Esophagus muscularis mucosa (tissue), 4 donors: ENCODE measurements around the gene C5orf47. TPM values are rescaled to one million over a fixed set of nuclear protein-coding genes. Genes with fewer than 3 reads are reported as not detected.
A peak's percentile ranks its signal among the peaks of the same experiment; 100 is the strongest.

Experiments
- DNase-seq: peaks from one replicate; pipeline ENCODE4 v3.0.0-alpha.2; 2017; ENCODE audit errors: extremely low spot score
- H3K27ac ChIP-seq, 4 donors: fragments of 200-600 bp; sonication (generic); replicated peaks in 1 of 4; 1 replicate in 3 of 4; 2 replicates in 1 of 4; pipeline ENCODE4 v1.5.1; 2016 to 2019; ENCODE audit warnings: mild to moderate bottlenecking in 1 of 4
- H3K27me3 ChIP-seq, 4 donors: fragments of 200-600 bp; sonication (generic); one replicate each; pipeline versions ENCODE4 v1.5.1 to v1.6.0; 2016 to 2019
- H3K36me3 ChIP-seq, 4 donors: fragments of 200-600 bp; sonication (generic); one replicate each; pipeline ENCODE4 v1.5.1; 2016 to 2019
- H3K4me1 ChIP-seq, 4 donors: fragments of 200-600 bp; sonication (generic); one replicate each; pipeline ENCODE4 v1.5.1; 2016 to 2019
- H3K4me3 ChIP-seq, 4 donors: fragments of 200-600 bp; sonication (generic); 1 replicate in 2 of 4; 2 replicates in 2 of 4; pipeline ENCODE4 v1.5.1; 2016 to 2019; ENCODE audit warnings: mild to moderate bottlenecking in 4 of 4, moderate library complexity in 1 of 4
- H3K9me3 ChIP-seq, 4 donors: fragments of 200-600 bp; sonication (generic); 1 replicate in 3 of 4; 2 replicates in 1 of 4; pipeline ENCODE4 v1.5.1; 2016 to 2019
- CTCF ChIP-seq, 3 experiments: fragments of 200-600 bp in 2 of 3; fragments of 450-650 bp in 1 of 3; sonication (generic) in 2 of 3; IDR thresholded peaks; one replicate each; pipeline ENCODE4 v1.5.1; 2017 to 2019; ENCODE audit warnings: antibody characterized with exemption in 3 of 3, mild to moderate bottlenecking in 2 of 3, moderate library complexity in 1 of 3
- EP300 ChIP-seq: sonication (generic); formaldehyde crosslinking; IDR thresholded peaks from one replicate; pipeline ENCODE4 v1.6.1; 2017; ENCODE audit warnings: antibody characterized with exemption
- POLR2A ChIP-seq: fragments of 450-650 bp; IDR thresholded peaks from one replicate; pipeline ENCODE4 v1.6.1; 2017; ENCODE audit warnings: antibody characterized with exemption, moderate library complexity, mild to moderate bottlenecking, low read depth
- POLR2AphosphoS5 ChIP-seq, 2 donors: sonication (generic); formaldehyde crosslinking; IDR thresholded peaks; one replicate each; pipeline ENCODE4 v1.6.1; 2017; ENCODE audit warnings: antibody characterized with exemption in 2 of 2
- WGBS: methylation state at CpG from one replicate; pipeline ENCODE4 v1.1.5; 2018; 5-methylcytosine and 5-hydroxymethylcytosine counted together
- intact Hi-C: fragments of 100-400 bp; cut with DNase I; formaldehyde crosslinking; loops from one replicate; pipeline ENCODE4 v1.15.1; 2023
- total RNA-seq, 4 donors: library from RNA; depleted of rRNA; stranded (reverse); fragments of >200 nt; gene quantifications; one replicate each; pipeline versions ENCODE4 v1.1.0 to v1.2.1, GENCODE V29; 2016

The C5orf47 gene
- total RNA-seq, 4 donors from 2014 or later: not detected

DNA sequence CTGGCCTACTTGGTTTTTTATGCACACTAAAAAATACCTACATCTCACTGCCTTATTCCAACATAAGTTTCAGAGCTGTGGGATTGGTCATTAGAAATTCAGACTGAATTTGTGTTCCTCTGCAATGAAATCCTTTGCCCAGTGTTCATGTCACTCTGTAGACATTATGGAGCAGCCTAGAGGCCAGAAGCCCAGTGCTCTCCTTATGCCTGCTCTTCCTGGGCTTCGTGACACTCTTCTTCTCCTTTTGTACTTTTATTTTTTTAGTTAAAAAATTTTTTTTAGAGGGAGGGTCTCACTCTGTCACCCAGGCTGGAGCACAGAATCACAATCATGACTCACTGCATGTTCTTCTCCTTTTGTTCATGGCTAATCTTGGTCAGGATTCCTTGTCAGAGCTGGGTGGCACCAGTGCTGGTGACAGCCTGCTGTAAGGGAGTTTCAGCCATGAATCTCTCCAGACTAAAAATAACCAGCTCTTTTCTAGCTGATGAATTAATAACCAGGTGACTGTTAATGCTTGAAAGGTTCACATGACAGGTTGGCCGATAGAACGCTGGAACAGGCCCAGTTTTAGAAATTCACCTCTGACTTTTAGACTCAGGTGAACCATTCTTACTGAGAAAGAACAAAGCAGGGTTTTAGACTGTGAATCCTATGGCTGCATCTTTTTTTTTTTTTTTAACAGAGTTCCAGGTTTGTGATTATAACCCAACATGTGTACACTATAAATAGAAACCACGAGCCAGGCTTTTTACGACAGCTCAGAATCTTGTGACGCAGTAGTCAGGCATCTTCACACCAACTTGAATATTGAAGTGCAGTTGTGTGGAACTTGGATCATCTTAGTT is 34.1 kb upstream of the C5orf47 start:
- intact Hi-C loops: no loop called here

DNA sequence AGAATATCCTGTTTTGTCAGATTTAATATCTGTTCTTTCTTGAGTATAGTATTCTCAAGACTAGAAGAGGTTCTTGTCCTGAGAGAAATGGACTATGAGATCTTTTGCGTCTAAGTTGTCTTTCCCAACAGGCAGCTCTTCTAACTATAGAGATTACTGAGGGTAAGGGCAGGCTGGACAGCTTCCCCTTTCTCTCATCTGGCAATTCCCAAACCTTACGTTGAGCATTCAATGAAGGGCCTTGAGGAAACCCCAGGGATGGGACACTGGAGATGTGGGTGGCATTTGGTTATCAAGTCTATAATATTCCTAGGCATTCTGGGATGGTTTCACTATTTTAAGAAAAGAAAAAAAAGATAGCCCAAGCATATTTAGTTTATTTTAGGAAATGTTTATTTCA is 28.0 kb upstream of the C5orf47 start:
- H3K27me3 ChIP-seq: no peaks in the 10 kb centered on the region
- TF ChIP-seq POLR2A (no peak), CTCF (IDR thresholded peaks at IDR 0.05) (no peak), POLR2AphosphoS5 (IDR thresholded peaks at IDR 0.05) (no peak), EP300 (no peak)
- no peak overlapping the region for H3K27ac ChIP-seq
- WGBS: 57% methylated on average over 2 of the region's 2 CpGs
- H3K4me1 ChIP-seq: peaks cover 11 to 27% (median 15%) of the 10 kb centered on the region in 4 donors
- no peak for DNase-seq
- intact Hi-C loops: no loop called here
- H3K4me3 ChIP-seq: no peak overlapping the region
- peaks cover 0 to 36% (median 10%) of the 10 kb centered on the region in 4 donors for H3K36me3 ChIP-seq
- no peaks in the 10 kb centered on the region for H3K9me3 ChIP-seq

More for the DNA sequence above, 34.1 kb upstream of the C5orf47 start:
- Histone ChIP-seq H3K9me3 (no peaks in the 10 kb centered on the region), H3K36me3 (peaks cover 21 to 84% (median 50%) of the 10 kb centered on the region in 4 donors), H3K27ac (peak overlapping the region; percentile 68 to 81 (median 76)), H3K27me3 (no peaks in the 10 kb centered on the region), H3K4me1 (peaks cover 9 to 38% (median 29%) of the 10 kb centered on the region in 4 donors), H3K4me3 (no peak overlapping the region)
- TF ChIP-seq POLR2AphosphoS5 (IDR thresholded peaks at IDR 0.05): peak; percentile 43 to 48
- TF ChIP-seq CTCF (IDR thresholded peaks at IDR 0.05): no peak
- no peak for TF ChIP-seq POLR2A
- TF ChIP-seq EP300: peak; percentile 30
- DNase-seq: no peak
- WGBS: 41% methylated on average over 6 of the region's 6 CpGs

GRCh38 chr5:173961418-173961817 is 27.6 kb upstream of the C5orf47 start:
- intact Hi-C loops: no loop called here
- Histone ChIP-seq H3K9me3 (no peaks in the 10 kb centered on the region), H3K4me1 (peaks cover 10 to 23% (median 14%) of the 10 kb centered on the region in 4 donors), H3K27me3 (no peaks in the 10 kb centered on the region), H3K36me3 (peaks cover 0 to 33% (median 8%) of the 10 kb centered on the region in 4 donors), H3K4me3 (no peak overlapping the region), H3K27ac (no peak overlapping the region)
- 37% methylated on average over 1 of the region's 1 CpG for WGBS
- TF ChIP-seq CTCF (IDR thresholded peaks at IDR 0.05): no peak
- TF ChIP-seq EP300: no peak
- no peak for TF ChIP-seq POLR2AphosphoS5 (IDR thresholded peaks at IDR 0.05)
- TF ChIP-seq POLR2A: no peak
- DNase-seq: no peak

- TF ChIP-seq CTCF (IDR thresholded peaks at IDR 0.05) (no peak), EP300 (no peak), POLR2AphosphoS5 (IDR thresholded peaks at IDR 0.05) (no peak), POLR2A (no peak)
- DNase-seq: no peak
- Histone ChIP-seq H3K36me3 (peaks cover 0 to 23% (median 5%) of the 10 kb centered on the region in 4 donors), H3K4me3 (no peak overlapping the region), H3K4me1 (peaks cover 10 to 18% (median 13%) of the 10 kb centered on the region in 4 donors), H3K27ac (peak overlapping the region; percentile 28 to 48 (median 38)), H3K27me3 (no peaks in the 10 kb centered on the region), H3K9me3 (no peaks in the 10 kb centered on the region)
- intact Hi-C loops: no loop called here
- 85% methylated on average over 3 of the region's 3 CpGs for WGBS
These were observed 26.5 kb upstream of the C5orf47 start for GRCh38 chr5:173962436-173962972.
